Coronary artery (tissue), 2 donors: ENCODE results near the gene TEX13A.
"Not testable (repeated sequence)": the region's sequence is repeated elsewhere in the genome, so short reads cannot be mapped to it uniquely, and the experiment has no call there.

Experiments used
- DNase-seq: peaks from one replicate; pipeline ENCODE4 v3.0.0-alpha.2; 2017; ENCODE audit warnings: low spot score
- H3K27ac ChIP-seq, 2 donors: fragments of 200-600 bp; sonication (generic); one replicate each; pipeline ENCODE4 v1.5.1; 2016 to 2019
- H3K4me3 ChIP-seq: fragments of 200-600 bp; sonication (generic); 2 replicates; pipeline ENCODE4 v1.5.1; 2016; ENCODE audit warnings: mild to moderate bottlenecking, moderate library complexity
- CTCF ChIP-seq: fragments of 200-600 bp; sonication (generic); IDR thresholded peaks from one replicate; pipeline ENCODE4 v1.5.1; 2019; ENCODE audit warnings: antibody characterized with exemption

TEX13A gene

GRCh38 chrX:105260291-105261043, 40.0 kb upstream of the TEX13A start:
- H3K27ac ChIP-seq, result no peak overlapping the region
- TF ChIP-seq CTCF, result no peak
- DNase-seq, result no peak
- H3K4me3 ChIP-seq, result no peak overlapping the region

DNA sequence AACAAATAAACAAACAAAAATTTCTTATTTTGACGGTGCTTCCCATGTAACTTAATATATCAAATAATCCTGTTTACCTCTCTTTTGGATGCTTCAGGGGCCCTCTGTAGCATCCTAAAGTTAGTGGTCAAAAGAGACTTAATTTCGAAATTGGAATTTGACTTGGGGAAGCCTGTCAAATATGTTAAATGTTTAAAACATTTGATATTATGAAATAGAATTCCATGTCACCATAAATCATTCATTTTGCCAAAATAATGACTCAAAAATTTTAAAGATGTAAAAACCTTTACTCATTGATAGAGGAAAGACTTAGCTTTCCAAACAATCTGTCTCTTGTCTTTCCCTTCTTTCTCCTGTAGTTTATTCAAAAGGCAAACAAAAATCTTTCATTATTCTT, 20.6 kb upstream of the TEX13A start:
- no peak overlapping the region for H3K27ac ChIP-seq
- no peak overlapping the region for H3K4me3 ChIP-seq
- DNase-seq, result no peak
- no peak for TF ChIP-seq CTCF

- not testable (repeated sequence) for H3K27ac ChIP-seq, DNase-seq
Measured at GRCh38 chrX:105237407-105237806, 16.9 kb upstream of the TEX13A start.

GRCh38 chrX:105229146-105229545, 8.7 kb upstream of the TEX13A start:
- no peak overlapping the region for H3K27ac ChIP-seq
- DNase-seq, result no peak
- H3K4me3 ChIP-seq, result no peak overlapping the region
- TF ChIP-seq CTCF, result no peak

More at GRCh38 chrX:105237407-105237806, 16.9 kb upstream of the TEX13A start:
- H3K4me3 ChIP-seq, result not testable (repeated sequence)

DNA sequence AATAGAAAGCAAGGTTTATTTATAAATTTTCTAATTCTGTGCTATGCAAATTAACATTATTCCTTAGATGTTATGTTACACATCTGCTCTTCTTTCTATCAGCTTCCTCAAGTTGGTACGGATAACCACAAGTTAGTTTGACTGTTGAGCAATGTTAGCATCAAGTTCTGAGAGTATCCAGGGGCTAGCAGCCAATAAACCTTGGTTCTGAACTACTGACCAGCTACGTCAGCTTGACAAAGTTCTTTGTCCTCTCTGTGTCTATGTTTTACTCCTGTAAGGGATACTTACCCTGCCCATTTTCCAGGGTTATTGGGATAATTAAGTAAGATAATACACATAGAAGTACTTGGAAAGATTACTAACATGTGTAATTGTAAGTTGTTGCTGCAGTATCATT, 8.1 kb upstream of the TEX13A start:
- TF ChIP-seq CTCF, result no peak
- no peak for DNase-seq
- Histone ChIP-seq H3K4me3 (no peak overlapping the region), H3K27ac (no peak overlapping the region)

DNA sequence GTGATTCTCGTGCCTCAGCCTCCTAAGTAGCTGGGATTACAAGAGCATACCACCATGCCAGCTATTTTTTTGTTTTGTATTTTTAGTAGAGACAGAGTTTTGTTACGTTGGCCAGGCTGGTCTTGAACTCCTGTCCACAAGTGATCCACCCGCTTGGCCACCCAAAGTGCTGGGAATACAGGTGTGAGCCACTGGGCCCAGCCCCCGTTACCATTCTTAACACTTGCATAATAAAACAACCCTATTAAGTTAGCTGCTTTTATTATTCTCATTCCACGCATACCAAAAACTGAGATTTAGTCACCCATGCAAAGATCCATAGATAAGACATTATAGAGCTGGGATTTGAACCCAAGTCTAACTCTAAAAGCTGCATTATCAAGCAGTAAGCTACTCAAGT, 6.0 kb upstream of the TEX13A start:
- DNase-seq, result no peak
- no peak for TF ChIP-seq CTCF
- no peak overlapping the region for H3K4me3 ChIP-seq
- H3K27ac ChIP-seq, result no peak overlapping the region

GRCh38 chrX:105221374-105221773, 880 bp upstream of the TEX13A start:
- TF ChIP-seq CTCF, result no peak
- DNase-seq, result no peak
- H3K27ac ChIP-seq, result no peak overlapping the region
- H3K4me3 ChIP-seq, result no peak overlapping the region
